ENCODE measurements around the gene SLC26A6.

Gene SLC26A6

DNA sequence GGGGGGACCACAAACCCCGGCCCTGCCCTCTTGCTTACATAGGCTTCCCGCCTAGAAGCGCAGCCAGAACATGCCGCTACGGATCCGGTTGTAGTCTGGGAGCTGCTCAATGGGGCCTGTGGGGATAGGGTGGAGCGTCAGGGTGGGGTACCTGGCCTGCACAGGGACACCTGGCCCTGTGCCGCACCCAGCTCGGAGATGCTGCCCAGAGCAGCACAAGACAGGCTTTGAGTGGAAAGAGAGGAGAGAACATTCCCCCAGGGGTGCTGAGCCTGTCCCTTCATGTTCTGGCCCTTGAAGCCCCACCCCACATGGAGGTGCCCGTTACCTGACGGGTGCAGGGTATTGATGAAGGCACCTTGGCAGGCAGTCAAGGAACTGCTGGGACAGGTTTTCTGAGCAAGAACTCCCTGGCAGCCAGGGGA, 36.2 kb downstream of the SLC26A6 start:
- DNase-seq (ENCODE audit: low read depth): no peak

GRCh38 chr3:48598323-48599076, 36.8 kb downstream of the SLC26A6 start:
- DNase-seq (ENCODE audit: low read depth): peak; percentile 49

- no peak for DNase-seq (ENCODE audit: low read depth)
Observed at GRCh38 chr3:48597408-48597800, 37.9 kb downstream of the SLC26A6 start.

GRCh38 chr3:48596676-48597407, 38.4 kb downstream of the SLC26A6 start:
- DNase-seq (ENCODE audit: low read depth): no peak

- no peak for DNase-seq (ENCODE audit: low read depth)
Observed at GRCh38 chr3:48596157-48596556, 39.1 kb downstream of the SLC26A6 start.

- peak; percentile 48 for DNase-seq (ENCODE audit: low read depth)
Observed at GRCh38 chr3:48595526-48596121, 39.6 kb downstream of the SLC26A6 start.

DNA sequence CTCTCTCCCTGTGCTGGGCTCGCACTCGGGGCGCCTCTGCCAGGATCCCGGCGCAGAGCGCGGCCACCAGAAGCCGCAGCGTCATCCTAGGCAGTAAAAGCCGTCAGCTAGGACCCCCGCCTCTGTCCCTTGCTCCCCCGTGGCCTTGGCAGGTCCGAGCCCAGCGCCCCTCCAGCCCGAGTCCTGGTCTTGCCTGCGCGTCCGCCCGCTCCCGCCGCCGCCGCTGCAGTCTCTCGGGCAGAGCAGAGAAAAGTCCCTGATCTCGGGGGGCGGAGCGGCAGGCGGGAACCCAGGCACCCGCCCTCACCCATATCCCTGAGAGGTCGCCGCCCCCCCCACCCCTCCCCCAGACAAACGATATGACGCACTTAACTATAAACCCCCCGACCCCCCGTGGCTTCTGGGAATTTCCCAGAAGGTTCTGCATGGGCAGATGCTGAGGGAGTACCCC, 40.2 kb downstream of the SLC26A6 start, which contains the start of gene COL7A1:
Gene COL7A1 (minus strand): TSS at position 255 of the 451 bp plus-strand sequence. CDS start 170 bp downstream, at position 85.
- no peak for DNase-seq (ENCODE audit: low read depth)

- DNase-seq (ENCODE audit: low read depth): no peak
Observed at GRCh38 chr3:48594417-48595049, 40.7 kb downstream of the SLC26A6 start.

DNA sequence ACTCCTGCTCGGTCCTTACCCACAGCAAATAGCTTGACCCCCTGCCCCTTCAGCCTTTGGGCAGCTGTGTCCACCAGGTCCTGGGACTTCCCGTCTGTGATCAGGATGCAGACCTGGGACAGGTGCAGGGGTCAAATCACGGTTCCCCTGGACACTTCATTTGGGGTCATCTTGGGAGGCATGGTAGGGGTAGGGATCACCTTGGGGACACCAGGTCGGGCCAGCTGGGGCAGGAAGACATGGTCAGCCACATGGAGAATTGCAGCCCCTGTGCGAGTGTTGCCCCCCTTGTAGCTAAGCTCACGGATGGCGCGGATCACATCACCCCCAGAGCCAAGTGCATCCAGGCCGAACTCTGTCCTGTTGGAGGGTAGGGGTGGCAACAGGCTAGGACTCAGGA, 41.9 kb downstream of the SLC26A6 start:
- no peak for DNase-seq (ENCODE audit: low read depth)

DNA sequence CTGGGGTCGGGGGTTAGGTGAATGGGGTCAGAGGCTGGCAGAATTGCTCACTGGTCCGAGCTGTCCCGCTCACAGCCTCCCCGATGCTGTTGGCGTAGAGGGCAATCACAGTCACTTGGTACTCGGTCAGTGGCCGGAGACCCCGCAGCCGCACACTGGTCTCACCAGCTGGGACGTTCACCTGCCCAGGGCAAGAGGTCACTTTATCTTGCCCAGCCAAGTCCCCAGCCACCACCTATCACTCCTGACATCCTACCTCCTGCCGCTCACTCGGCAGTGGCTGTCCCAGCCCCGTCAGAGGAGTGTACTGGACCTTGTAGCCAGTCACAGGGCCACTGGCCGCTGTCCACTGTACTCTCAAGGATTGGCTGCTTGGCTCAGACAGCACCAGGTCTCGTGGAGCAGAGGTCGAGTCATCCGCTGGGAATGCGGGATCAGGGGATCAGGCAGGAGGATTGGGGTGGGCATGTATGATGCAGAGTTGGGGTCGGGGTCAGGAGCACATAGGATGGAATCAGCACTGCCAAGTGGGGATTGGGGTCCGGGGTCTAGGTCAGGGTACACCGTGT, 42.7 kb downstream of the SLC26A6 start:
- no peak for DNase-seq (ENCODE audit: low read depth)

DNA sequence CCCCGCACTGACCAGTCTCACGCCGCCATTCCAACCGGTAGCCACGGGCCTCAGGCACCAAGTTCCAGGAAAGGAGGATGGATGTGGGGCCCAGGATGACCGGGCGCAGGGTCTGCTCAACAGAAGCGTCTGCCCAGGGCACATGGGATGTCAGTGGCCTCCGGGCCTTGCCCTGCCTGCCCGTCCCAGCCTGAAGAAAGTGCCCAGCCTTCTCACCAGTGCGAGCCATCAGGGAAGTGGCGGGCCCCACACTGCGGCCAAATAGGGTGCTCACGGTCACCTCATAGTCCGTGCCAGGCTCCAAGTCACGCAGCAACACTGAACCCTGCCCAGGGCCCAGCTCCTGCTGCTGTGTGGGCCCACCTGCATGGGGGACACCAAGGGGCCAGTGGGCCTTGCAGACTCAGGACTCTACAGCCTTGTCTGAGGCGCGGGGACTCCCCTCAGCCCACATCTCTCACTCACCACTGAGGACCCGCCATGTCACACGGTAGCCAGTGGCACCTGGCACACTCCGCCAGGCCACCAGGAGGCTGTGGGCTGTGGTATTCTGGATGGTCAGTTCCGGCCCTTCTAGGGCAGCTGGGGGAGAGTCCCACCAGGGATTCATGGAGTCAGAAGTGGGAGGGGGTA, 43.3 kb downstream of the SLC26A6 start:
- no peak for DNase-seq (ENCODE audit: low read depth)

- DNase-seq (ENCODE audit: low read depth): no peak
Observed at GRCh38 chr3:48591436-48591835, 43.8 kb downstream of the SLC26A6 start.

DNA sequence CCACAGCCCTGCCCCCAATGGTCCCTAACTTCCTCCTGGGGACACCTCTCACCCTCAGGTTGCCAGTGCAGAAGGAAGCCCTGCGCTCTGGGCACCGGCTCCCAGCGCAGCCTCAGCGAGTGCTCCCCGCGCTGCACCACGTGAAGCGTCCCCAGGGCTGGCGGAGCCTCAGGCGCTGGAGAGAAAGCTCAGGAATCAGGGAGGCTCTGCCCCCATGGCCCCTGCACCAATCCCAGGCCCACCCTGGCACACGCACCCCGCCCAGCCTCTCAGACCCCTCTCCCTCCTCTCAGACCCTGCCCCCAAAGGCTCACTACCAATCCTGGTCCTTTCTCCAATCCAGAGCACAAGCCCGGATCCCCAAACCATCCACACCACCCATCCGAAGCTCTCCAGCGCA, 47.0 kb downstream of the SLC26A6 start:
- no peak for DNase-seq (ENCODE audit: low read depth)

GRCh38 chr3:48587686-48588085, 47.6 kb downstream of the SLC26A6 start:
- no peak for DNase-seq (ENCODE audit: low read depth)

GRCh38 chr3:48585411-48585810, 49.9 kb downstream of the SLC26A6 start:
- DNase-seq (ENCODE audit: low read depth): no peak

- DNase-seq (ENCODE audit: low read depth): no peak
Observed at GRCh38 chr3:48584836-48585235, 50.4 kb downstream of the SLC26A6 start.

DNA sequence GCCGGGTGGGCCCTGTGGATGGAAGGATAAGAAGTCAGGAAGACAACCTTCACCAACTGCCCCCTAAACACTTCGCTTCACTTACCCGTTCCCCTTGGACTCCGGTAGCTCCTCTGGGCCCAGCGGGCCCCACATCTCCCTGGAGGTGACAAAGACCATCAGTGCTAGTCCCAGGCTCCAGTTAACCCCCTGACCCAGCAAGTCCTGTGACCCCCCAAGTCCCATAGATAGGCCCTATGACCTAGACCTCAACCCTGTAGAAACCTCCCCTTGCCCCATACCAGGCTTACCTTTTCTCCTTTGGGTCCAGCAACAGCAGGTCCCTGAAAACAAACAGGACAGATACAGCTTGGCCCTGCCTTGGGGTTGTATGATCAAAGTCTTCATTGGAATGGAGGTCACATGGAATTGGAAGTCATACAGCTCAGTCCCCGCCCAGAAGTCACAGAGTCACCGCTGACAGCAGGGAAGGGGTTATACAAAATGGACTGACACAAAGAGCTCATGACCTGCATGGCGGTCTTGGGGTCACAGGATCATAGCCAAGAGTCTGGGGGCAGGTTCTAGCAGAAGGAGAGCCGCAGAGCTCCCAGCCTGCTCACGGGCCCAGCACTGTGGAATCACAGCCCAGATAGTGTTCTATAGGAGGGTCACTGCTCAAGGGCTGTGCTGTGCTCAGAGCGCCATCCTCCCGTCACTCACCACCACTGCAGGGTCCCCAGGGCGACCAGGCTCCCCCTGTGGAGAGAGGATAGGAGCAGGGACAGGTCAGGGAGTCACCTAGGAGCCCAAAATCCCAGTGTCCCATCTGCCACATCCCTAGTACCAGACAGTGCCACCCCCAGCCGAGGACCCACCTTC, 53.4 kb downstream of the SLC26A6 start:
- no peak for DNase-seq (ENCODE audit: low read depth)

- DNase-seq (ENCODE audit: low read depth): no peak
Observed at GRCh38 chr3:48576647-48577046, 58.6 kb downstream of the SLC26A6 start.
